ENCODE measurements around the gene CYB561D1. TPM values are rescaled to one million over a fixed set of nuclear protein-coding genes. Genes with fewer than 3 reads are reported as not detected.

CYB561D1 gene
- 4.1 to 4.2 TPM (median 4.2 TPM) in 5 replicates for total RNA-seq (2022; extraction: Qiagen RNA extraction)

GRCh38 chr1:109493805-109494539 lies at the start of gene CYB561D1:
Gene CYB561D1, plus strand, starts transcription at chr1:109494094. Its CDS starts 46 bp downstream, at chr1:109494140.

GRCh38 chr1:109466452-109467300 lies 27.2 kb upstream of the CYB561D1 start, which contains the start of gene SYPL2:
Gene SYPL2, plus strand, starts transcription at chr1:109466546. Its CDS starts 298 bp downstream, at chr1:109466844.

GRCh38 chr1:109483672-109484518 lies 10.0 kb upstream of the CYB561D1 start, which contains the start of gene ATXN7L2:
Gene ATXN7L2, plus strand, starts transcription at chr1:109483905. Its CDS starts 49 bp downstream, at chr1:109483954.

GRCh38 chr1:109509176-109510134 lies 15.6 kb downstream of the CYB561D1 start, which contains the start of gene AMIGO1:
Gene AMIGO1, minus strand, starts transcription at chr1:109509727. Its CDS starts 815 bp downstream, at chr1:109508912.

GRCh38 chr1:109539676-109540075 lies 45.8 kb downstream of the CYB561D1 start, which contains the start of gene GPR61:
Gene GPR61, plus strand, starts transcription at chr1:109539872. Its CDS starts 3,151 bp downstream, at chr1:109543023.

GRCh38 chr1:109548321-109549267 lies 54.7 kb downstream of the CYB561D1 start, which contains the start of gene GNAI3:
Gene GNAI3, plus strand, starts transcription at chr1:109548615. Its CDS starts 106 bp downstream, at chr1:109548721.

Other genes with a start within 250 kb of the CYB561D1 start
- gene CELSR2, start 244.6 kb upstream of the CYB561D1 start, total RNA-seq (2022; extraction: Qiagen RNA extraction): 3.7 to 5.0 TPM (median 4.7 TPM) in 5 replicates
- gene PSRC1, start 210.9 kb upstream of the CYB561D1 start, total RNA-seq (2022; extraction: Qiagen RNA extraction): 16.9 to 22.3 TPM (median 22.2 TPM) in 5 replicates
- gene MYBPHL, start 187.1 kb upstream of the CYB561D1 start, total RNA-seq (2022; extraction: Qiagen RNA extraction): not detected in 5 replicates
- 3.4 to 5.7 TPM (median 3.9 TPM) in 5 replicates for gene SORT1, start 96.2 kb upstream of the CYB561D1 start, total RNA-seq (2022; extraction: Qiagen RNA extraction)
- gene PSMA5, start 67.6 kb upstream of the CYB561D1 start, total RNA-seq (2022; extraction: Qiagen RNA extraction): 98.1 to 109 TPM (median 102 TPM) in 5 replicates
- 0.05 to 0.13 TPM (median 0.08 TPM) in 5 replicates for gene SYPL2, start 27.5 kb upstream of the CYB561D1 start, total RNA-seq (2022; extraction: Qiagen RNA extraction)
- gene ATXN7L2, start 10.2 kb upstream of the CYB561D1 start, total RNA-seq (2022; extraction: Qiagen RNA extraction): 1.2 to 2.8 TPM (median 2.2 TPM) in 5 replicates
- 1.0 to 1.4 TPM (median 1.3 TPM) in 5 replicates for gene AMIGO1, start 15.6 kb downstream of the CYB561D1 start, total RNA-seq (2022; extraction: Qiagen RNA extraction)
- 0.06 TPM in 1 of 5 replicates, not detected in the others for gene GPR61, start 45.8 kb downstream of the CYB561D1 start, total RNA-seq (2022; extraction: Qiagen RNA extraction)
- gene GNAI3, start 54.5 kb downstream of the CYB561D1 start, total RNA-seq (2022; extraction: Qiagen RNA extraction): 4.5 to 5.9 TPM (median 5.1 TPM) in 5 replicates
- 0.07 to 0.10 TPM in 2 of 5 replicates, not detected in the others for gene GNAT2, start 125.5 kb downstream of the CYB561D1 start, total RNA-seq (2022; extraction: Qiagen RNA extraction)
- gene AMPD2, start 125.7 kb downstream of the CYB561D1 start, total RNA-seq (2022; extraction: Qiagen RNA extraction): 19.2 to 23.8 TPM (median 21.5 TPM) in 5 replicates
- gene GSTM4, start 162.0 kb downstream of the CYB561D1 start, total RNA-seq (2022; extraction: Qiagen RNA extraction): 8.4 to 10.5 TPM (median 9.3 TPM) in 5 replicates
- 2.7 to 4.1 TPM (median 3.4 TPM) in 5 replicates for gene GSTM2, start 174.0 kb downstream of the CYB561D1 start, total RNA-seq (2022; extraction: Qiagen RNA extraction)
- gene GSTM1, start 193.7 kb downstream of the CYB561D1 start, total RNA-seq (2022; extraction: Qiagen RNA extraction): not detected in 5 replicates
- not detected in 5 replicates for gene GSTM5, start 218.2 kb downstream of the CYB561D1 start, total RNA-seq (2022; extraction: Qiagen RNA extraction)
- gene GSTM3, start 246.9 kb downstream of the CYB561D1 start, total RNA-seq (2022; extraction: Qiagen RNA extraction): 22.7 to 32.0 TPM (median 24.0 TPM) in 5 replicates

All from A549 treated with AZD2906 at 1 μM for 4 hours (cell line).